SKM-1 (cell line): Measurements from ENCODE around the gene AMPD1.

Experiments used
- DNase-seq: peaks from one replicate; lab custom pipeline; 2025; ENCODE audit not compliant: unreplicated experiment; lab: John Stamatoyannopoulos, UW

Gene AMPD1

DNA sequence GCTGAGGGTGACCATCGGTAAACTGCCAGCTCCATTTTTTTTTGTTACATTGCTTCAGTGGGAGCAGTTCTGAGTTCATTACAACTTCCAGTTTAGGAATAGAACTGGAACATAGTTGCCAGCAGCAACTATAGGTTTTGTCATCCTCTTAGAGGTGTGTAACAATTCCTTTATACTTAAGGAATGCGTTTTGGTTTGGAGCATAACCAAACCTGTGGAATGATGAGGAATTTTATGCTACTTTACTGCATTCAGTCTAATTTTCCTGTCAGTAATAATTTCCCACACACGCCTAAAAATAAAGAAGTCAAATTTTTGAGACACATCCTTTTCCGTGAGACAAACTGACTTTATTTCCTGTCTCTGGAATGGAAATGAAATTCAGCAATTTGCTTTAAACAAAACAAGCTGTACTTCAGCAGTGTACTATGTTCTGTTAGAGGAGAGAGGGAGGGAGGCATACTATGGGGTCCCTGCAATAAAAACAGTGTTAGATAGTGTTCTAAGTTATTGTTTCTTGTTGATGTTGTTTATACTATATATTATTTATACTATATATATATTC lies 4.8 kb upstream of the AMPD1 start:
- no peak for DNase-seq

DNA sequence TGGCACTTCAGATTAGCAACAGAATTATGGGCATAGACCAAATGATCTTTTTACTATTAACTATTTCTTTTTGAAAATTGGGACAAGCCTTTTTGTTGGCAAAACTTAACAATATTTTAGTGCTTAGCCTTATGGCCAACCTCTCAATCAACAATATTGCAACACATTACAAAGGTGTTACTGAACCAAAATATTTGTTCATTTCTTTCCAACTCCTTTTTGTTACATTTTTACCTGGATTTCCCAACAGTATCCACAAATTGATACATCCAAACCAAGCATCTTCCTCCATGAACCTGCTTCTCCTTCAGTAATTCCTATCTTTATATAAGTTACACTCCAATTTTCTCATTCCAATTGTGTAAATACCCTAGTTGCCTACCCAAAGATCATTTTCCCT lies 1.5 kb upstream of the AMPD1 start:
- no peak for DNase-seq

DNA sequence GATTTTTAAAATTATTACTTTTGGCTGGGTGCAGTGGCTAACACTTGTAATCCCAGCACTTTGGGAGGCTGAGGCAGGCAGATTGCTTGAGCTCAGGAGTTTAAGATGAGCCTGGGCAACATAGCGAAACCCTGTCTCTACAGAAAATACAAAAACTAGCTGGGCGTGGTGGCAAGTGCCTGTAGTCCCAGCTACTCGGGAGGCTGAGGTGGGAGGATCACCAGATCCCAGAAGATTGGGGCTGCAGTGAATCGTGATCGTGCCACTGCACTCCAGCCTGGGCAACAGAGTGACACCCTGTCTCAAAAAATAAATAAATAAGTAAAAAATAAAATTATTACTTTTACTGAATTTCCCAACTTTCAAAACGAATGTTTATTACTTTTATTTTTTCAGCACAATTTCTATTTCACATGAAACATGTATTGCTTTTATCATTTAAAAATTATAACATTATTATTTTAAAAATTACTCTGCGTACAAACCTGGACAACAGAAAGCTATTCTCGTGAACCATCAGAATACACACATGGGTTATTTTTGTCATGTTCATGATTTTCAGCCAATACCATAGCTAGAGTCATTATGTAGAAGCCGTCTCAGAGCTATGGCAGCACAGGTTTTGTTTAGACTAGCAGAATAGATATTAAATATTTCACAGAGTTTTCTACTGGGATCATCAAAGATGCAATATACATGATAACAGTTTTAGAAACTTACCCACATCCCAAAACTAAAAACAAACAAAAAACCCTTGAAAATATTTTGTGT lies 621 bp downstream of the AMPD1 start:
- no peak for DNase-seq

DNA sequence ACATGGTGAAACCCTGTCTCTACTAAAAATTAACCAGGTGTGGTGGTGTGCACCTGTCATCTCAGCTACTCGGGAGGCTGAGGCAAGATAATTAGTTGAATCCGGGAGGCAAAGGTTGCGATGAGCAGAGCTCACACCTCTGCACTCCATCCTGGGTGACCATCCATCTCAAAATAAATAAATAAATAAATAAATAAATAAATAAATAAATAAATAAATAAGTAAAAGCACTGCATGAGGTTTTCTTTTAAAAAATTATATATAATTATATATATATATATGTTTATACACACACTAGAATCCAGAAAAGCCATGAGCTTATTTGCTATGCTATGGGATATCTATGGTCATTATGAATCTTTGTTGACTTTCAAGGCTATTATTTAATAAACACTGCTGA lies 2.4 kb downstream of the AMPD1 start:
- no peak for DNase-seq

DNA sequence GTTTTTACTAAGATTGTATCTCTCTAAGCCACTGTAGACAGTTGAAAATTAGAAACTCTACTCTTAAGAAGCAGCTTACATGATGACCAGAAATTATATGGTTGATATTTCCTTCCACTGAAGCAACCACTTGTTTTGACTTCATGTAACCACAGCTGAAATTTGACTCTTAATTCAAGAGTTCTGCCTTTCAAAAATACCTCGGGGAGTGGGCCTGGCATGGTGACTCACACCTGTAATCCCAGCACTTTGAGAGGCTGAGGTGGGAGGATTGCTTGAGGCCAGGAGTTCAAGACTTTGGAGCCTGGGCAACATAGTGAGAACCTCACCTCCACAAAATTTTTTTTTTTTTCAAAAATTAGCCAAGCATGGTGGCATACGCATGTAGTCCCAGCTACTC lies 4.3 kb downstream of the AMPD1 start:
- DNase-seq = no peak

DNA sequence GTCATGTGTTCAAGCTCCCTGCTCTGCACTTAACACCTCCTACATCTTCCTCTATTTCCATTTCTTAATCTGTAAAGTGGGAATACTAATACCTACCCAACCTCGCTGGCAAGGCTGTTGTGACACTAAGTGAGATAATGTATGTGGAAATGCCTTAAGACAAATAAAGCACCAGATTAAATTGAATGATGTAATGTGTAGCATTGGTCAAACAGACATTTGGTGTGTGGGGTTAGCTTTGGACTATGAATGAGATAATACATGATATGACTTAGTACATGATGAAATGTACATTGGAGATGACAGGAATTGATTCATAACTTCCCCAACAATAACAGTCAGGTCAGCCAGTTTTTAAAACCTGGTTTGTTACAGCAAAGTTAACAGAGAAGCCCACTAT lies 5.2 kb downstream of the AMPD1 start:
- DNase-seq = no peak

DNA sequence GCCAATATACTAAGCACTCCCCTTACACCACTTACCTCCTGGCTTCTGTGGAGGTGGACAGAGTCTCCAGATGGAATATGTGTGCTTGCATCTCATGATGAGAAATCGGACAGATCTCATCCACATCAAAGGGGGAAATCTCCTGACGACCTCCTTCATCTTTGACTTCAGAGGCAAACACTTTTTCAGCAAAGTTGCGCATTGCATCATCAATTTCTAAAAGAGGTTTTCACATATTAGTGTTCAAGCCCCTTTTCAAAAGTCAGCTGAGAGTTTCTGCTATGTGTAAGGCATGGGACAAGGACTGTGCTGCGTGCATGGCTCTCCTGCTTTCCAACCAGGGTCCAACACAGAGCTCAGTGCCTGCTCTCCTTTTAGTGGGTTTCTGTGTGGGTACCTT lies 6.8 kb downstream of the AMPD1 start:
- DNase-seq = no peak

DNA sequence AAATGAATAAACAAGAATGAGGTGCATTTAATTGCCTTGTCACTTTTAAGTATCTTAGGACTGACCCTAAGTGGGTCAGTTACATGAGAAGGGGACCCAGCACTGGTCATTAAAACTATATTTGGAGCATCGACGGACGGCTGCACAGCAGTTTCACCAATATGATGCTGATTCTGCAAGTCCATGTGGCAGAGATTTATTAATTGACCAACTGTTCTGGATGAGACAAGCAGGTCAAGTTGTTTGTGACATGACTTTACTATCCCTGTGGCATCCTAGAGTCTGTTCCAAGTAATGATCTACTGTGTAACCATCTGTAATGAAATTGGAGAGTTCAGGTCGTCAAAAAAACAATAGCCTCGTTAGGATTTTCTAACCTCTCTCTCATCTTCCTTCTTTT lies 9.5 kb downstream of the AMPD1 start:
- DNase-seq = no peak

DNA sequence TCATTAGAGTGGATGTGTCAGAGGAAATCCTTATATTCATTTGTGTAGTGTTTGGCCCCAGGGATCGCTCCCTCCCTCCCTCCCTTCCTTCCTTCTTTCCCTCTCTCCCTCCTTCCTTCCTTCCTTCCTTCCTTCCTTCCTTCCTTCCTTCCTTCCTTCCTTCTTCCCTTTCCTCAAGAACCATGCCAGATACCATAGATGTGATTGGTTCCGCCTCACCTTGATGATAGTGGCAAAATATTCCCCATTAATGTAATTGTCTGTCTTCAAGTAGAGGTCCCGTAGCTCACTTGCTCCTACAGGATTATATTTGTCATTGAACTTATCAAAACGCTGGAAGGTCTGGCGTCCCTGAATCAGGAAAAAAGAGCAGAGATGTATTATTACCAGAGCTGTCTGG lies 17.7 kb downstream of the AMPD1 start:
- no peak for DNase-seq

DNA sequence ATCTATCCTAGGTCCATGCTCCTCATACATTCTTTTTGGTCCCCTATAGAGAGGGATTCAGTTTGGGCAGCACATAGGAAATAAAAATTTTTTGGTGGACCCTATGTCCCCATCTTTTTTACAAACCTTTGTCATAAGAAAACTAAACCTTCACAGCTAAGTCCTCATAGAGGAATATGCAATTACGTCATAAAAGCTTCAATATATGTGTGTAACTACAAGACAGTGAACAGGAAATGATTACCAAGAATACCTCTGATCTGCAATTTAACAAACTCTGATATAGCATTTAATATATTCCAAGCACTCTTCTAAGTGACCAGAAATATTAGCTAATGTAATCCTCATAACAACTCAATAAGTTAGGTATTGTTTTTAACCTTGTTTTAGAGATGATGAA lies 19.2 kb downstream of the AMPD1 start:
- no peak for DNase-seq

DNA sequence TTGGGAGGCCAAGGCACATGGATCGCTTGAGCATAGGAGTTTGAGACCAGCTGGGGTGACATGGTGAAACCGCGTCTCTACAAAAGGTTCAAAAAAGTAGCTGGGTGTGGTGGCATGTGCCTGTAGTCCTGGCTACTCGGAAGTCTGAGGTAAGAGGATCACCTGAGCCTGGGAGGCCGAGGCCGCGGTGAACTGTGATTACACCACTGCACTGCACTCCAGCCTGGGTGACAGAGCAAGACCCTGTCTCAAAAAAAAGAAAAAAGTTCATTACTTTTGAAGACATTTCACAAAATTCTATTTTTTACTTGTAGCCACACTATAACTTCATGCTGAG lies 23.4 kb downstream of the AMPD1 start:
- DNase-seq = no peak

DNA sequence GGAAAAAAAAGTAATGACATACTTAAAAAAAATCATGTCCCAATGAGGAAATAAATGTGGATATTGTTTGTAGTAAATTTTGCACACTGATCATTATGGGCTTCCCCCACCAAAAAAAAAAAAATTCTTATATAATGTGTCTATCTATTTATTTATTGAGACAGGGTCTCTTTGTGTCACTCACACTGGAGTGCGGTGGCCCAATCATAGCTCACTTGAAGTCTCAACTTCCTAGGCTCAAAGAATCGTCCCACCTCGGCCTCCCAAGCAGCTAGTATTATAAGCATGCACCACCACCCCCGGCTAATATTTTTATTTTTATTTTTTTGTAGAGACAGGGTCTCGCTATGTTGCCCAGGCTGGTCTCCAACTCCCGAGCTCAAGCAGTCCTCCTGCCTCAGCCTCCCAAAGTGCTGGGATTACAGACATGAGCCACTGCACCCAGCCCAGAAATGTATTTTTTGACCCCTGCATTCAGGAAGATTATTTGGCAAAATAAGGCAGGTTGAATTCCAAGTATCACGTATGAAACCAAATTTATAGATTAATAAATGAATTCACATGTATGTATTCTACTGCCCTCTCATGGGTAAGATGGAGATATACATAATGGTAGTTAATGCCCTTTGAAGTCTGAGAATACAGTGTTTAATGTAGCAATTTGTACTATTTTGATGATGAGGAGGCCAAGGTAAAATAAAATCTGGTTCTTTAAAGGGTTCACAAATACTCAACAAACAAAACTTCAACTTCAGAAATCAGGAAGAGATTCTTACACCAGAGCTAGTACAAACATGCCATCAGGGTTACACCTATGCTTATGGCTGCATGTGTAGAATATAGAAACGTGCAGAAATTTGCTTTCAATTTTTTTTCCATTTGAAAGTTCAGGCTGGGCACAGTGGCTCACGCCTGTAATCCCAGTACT lies 24.1 kb downstream of the AMPD1 start:
- DNase-seq = no peak

DNA sequence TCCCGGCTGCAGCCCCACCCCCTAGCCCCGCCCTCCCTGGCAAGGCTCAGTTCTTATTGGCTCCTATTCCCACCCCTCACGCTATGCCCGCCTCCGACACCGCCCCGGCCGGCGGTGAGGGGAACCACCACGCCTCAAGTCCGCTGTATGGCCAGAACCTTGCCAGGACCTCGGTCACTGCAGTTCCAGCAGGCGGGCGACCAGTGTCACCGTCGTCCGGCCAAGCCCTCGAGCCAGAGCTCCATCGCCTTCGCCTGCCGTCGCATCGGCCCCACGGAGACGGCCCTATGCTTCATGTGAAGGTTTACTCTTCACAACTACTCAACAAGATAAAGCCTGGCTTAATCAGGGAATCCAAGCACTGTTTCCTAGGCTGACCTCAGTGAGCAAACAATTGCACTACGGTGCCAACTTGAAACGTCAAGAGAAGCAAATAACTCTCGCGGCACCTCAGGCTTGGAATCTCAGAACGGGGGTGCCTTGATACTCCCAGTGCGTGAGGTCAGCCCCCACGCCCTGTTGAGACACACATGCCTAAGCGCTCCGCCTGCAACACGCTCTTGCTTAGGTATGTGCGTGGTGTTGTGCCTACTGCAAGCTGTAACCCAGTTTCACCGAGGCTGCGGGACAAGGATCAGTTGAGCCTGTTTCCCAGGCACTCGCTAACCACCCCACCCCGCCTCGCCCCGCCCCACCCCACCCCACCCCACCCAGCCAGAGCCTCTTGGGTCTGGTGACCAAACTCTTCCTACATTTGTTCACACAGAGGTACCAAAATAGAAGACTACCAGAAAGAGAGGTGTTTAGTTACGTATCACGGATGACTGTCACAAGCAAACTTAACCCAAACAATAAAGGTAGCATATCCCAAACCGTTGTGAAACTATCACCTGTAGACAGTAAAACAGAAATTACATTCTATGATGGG lies 25.0 kb downstream of the AMPD1 start:
- DNase-seq = peak; percentile 74

DNA sequence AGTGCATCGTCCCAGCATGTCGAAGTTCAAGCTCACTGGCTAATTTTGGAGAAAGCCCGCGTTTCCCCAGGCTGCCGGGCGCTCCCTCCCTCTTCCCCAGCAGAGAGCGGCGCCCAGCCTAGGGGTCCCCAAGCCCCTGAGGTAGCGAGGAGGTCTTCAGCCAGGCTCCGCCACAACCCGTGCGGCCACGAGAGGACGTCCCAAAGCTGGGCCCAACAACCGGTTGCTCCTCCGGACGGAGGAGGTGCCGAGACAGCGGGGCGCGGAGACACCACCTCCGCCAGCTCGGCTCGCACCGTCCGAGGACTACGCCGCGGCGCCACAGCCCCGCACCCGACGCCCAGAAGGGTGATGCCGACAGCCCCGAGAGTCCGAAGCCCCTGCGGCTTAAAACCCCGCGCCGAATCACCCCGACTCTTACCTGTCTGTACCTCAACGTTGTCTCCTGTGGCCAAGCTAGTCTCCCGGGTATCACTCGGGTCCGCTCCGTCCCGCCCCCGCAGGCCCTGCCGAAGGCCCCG lies 25.7 kb downstream of the AMPD1 start, which contains the start of gene DENND2C:
Gene DENND2C (minus strand): TSS at position 488 of the 521 bp plus-strand sequence. CDS start 44,065 bp downstream, outside the sequence.
- no peak for DNase-seq

DNA sequence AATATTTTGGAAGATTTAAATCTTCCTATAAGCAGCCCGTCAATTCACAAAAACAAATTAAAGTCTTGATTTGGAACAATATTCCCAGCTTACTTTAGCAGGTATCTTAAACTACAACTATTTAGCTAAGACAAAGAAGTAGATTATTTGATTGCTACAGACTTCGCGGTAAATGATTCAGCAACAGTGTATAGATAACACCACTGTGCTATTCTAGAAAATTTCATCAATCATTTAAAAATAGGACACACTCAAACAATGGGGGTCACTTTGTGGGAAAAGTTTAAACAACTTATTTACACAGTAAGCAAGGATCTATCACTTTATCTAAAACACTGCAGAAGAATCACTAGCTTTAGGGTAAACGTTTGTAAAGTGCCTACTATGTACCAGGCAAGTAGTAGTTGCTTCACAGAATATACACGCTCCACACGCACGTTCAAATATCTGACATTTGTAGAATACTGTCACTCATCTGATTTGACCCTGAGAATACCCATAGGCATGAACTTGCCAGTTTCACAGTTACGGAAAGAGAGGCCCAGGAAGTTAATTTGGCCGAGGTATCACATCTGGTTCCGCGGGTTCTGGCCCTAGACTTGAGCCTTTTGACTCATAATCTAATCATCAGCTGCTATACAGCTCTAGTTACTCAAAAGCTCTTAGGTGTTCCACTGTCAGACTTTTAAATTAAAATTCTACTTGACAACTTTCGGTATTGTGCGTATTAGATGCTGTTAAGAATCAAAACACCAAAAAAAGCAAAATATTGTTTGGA lies 26.4 kb downstream of the AMPD1 start:
- DNase-seq = no peak

DNA sequence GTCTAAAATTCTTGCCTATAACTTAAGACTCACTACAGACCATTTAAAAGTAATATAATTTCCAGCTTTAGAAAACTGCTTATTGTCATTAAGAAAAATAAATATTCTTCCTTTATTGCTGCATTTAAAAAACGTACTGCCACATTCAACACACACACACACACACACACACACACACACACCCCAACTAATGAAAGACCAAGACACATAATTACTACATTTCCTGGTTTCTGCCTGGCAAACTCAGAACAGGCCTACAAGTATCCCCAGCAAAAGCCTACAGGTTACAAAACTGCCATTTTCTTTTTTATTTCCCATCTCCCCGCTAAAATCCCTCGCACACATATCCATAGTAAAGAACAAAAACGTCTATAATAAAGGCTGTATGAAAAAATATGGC lies 27.0 kb downstream of the AMPD1 start:
- DNase-seq = no peak

DNA sequence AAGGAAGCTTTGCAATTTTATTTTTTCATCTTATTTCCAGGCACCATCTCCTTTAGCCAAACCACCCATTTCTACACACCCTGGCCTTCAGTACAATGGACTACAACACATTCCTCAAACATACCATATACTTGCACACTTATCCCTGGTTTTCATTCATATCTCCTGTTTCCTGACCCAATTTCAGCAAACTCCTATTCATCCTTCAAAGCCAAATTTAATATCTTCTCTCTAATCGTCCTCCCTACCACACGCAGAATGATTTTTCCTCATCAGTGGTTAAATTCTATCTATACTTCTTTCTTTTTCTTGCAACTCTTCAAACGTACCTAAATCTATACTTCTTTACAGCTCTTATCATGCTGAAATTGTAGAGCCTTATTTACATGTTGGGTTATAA lies 28.4 kb downstream of the AMPD1 start:
- no peak for DNase-seq

DNA sequence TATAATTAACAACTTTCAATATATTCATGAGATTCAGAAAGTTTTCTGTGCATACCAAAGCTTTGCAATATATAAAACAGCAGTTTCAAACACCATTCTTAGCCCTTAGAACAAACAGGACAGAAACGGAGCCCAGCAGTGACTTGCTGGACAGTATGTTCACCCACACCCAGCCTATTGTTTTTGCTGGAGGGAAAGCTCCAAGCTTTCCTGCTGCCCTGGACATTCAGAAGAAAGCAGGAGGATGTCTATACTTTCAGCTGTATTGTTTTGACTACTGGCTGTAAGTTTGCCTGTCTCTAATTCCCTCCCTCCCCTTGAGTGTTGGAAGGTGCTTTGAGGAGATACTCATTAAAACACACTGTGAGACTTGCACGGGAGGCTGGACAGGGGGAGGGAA lies 35.1 kb downstream of the AMPD1 start:
- no peak for DNase-seq

DNA sequence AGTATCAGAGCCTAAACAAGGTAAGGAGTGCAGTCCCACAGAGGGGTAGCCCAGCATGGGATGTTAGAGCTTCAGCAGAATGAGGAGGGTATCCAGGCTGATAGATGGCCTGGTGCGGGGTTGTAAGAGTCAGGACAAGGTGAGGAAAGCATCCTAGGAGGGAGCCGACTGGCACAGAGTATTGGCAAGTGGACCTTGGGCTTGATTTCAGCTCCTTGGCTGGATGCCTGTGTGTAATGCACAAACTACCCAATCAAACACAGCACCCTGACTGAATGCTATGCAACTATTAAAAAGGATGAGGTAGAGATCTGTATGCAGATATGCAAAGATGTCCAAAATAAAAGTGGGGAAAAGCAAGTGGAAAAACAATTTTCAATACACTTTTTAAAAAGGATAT lies 43.5 kb downstream of the AMPD1 start:
- no peak for DNase-seq

DNA sequence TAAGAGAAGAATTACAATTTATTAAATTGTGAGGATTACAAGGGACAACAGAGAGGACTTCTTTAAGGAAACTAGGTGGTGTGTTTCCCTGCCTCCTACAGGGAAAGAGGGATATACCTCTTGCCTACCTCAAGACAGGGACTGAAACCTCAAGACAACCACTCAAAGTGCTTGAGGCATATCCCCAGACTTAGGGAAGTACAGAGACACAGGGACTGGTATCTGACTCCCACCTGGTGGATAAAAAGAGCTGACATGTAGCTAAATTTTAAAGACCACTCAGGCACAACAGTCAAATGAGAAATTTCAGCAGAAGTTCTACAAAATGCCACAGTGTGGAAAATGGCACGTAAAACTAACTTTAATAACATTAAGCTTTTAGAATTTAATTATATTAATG lies 46.8 kb downstream of the AMPD1 start:
- no peak for DNase-seq
